AG04449 (cell line): ENCODE measurements around the gene QRFP.

ENCODE experiments used
- CTCF ChIA-PET: fragments of 350-600 bp; formaldehyde crosslinking; extraction: SDS; loops from one replicate; lab custom pipeline; 2021; ENCODE audit warnings: antibody characterized with exemption; lab: Yijun Ruan, JAX
- POLR2A ChIA-PET: fragments of 400-600, 350-600 bp; formaldehyde crosslinking; extraction: SDS; loops from one replicate; lab custom pipeline; 2020; ENCODE audit warnings: antibody characterized with exemption, inconsistent platforms; lab: Yijun Ruan, JAX
- DNase-seq: peaks from one replicate; pipeline ENCODE4 v3.0.0-alpha.2; 2010; ENCODE audit warnings: low read depth, low spot score
- H3K4me3 ChIP-seq: 2 replicates; pipeline ENCODE4 v1.5.1; 2011; ENCODE audit warnings: low read depth, mild to moderate bottlenecking, control low read depth, low read length
- CTCF ChIP-seq: IDR thresholded peaks from one replicate; pipeline ENCODE4 v1.5.1; 2011; ENCODE audit warnings: mild to moderate bottlenecking, moderate library complexity, low read length, control low read depth, inconsistent platforms; ENCODE audit not compliant: insufficient read depth; ENCODE audit errors: missing control alignments

QRFP gene

GRCh38 chr9:130888146-130888885 is 8.3 kb downstream of the QRFP start:
- TF ChIP-seq CTCF = no peak
- ChIA-PET CTCF (interaction anchor here (0.6 to 3.2 kb wide), 7 partner anchors 22 to 206 kb away, joined by 3 to 20 read pairs (median 4); no protein-coding TSS in a partner anchor), POLR2A (no interaction called here)
- no peak overlapping the region for H3K4me3 ChIP-seq
- DNase-seq = no peak

GRCh38 chr9:130887494-130888144 is 9.0 kb downstream of the QRFP start:
- ChIA-PET CTCF (interaction anchor here (1.0 to 13.6 kb wide), 4 partner anchors 20 to 159 kb away, joined by 4 to 164 read pairs (median 7); no protein-coding TSS in a partner anchor), POLR2A (no interaction called here)
- no peak for TF ChIP-seq CTCF

GRCh38 chr9:130886981-130887380 is 9.6 kb downstream of the QRFP start:
- DNase-seq = no peak
- H3K4me3 ChIP-seq = no peak overlapping the region
- POLR2A ChIA-PET = no interaction called here
- no peak for TF ChIP-seq CTCF
- CTCF ChIA-PET = interaction anchor here (1.0 to 13.6 kb wide), 2 partner anchors 19 to 112 kb away, joined by 3 to 164 read pairs; no protein-coding TSS in a partner anchor

More at GRCh38 chr9:130887494-130888144, 9.0 kb downstream of the QRFP start:
- no peak for DNase-seq
- H3K4me3 ChIP-seq = no peak overlapping the region

GRCh38 chr9:130885484-130886375 is 10.9 kb downstream of the QRFP start:
- no peak overlapping the region for H3K4me3 ChIP-seq
- no peak for DNase-seq
- no peak for TF ChIP-seq CTCF
- ChIA-PET CTCF (interaction anchor here (0.7 to 13.6 kb wide), 9 partner anchors 8 to 185 kb away, joined by 3 to 164 read pairs (median 4); no protein-coding TSS in a partner anchor), POLR2A (no interaction called here)

GRCh38 chr9:130884542-130885483 is 11.8 kb downstream of the QRFP start:
- no peak for TF ChIP-seq CTCF
- ChIA-PET CTCF (interaction anchor here (0.7 to 13.6 kb wide), 10 partner anchors 7 to 184 kb away, joined by 3 to 164 read pairs (median 5); no protein-coding TSS in a partner anchor), POLR2A (no interaction called here)
- no peak for DNase-seq
- no peak overlapping the region for H3K4me3 ChIP-seq
